HG03520 (cell line): ENCODE measurements around the gene CERS6.
"Not testable (repeated sequence)": the region's sequence is repeated elsewhere in the genome, so short reads cannot be mapped to it uniquely, and the experiment has no call there.

Source experiments
- ATAC-seq: cut with Tn5 transposase; IDR thresholded peaks from one replicate; pipeline ENCODE4 v1.9.1; 2021; ENCODE audit warnings: mild to moderate bottlenecking, moderate library complexity; ENCODE audit not compliant: unreplicated experiment

CERS6 gene

DNA sequence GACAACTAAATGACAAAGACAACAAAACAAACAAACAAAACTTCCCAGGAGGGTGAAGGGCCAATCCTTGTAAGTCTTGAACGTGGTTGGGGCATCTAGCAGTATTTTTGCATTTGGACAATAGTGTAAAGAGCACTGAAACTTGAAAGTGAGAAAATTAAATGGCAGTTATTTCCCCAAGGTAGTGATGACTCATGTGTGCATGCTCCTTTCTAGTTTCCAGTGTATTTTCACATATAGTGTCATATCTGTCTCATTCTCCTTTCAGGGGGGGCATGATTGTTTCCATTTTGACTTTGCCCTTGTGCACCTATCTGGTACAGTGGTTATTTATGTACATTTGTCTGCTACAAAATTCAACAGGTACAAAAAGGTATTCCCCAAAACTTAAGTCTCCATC lies 39.5 kb downstream of the CERS6 start:
- peak; percentile 83 for ATAC-seq

DNA sequence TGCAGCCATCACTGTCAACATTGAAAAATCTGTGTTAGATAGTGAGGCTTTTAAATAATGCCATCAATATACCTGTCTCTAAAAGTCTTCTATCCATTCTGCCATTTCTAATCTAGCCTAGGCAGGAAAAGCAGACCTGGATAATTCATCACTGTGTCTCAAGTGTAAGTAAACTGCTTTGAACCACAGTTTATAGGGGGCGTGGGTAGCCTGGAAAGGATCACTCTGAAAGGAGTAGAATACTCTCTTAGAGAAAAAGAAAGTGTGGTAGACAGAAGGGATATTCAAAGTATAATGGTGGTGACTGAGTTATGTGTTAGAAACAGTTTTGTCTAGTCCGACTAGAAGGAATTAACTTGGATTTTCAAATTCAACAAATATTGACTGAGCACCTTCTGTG lies 40.8 kb downstream of the CERS6 start:
- ATAC-seq, result no peak

DNA sequence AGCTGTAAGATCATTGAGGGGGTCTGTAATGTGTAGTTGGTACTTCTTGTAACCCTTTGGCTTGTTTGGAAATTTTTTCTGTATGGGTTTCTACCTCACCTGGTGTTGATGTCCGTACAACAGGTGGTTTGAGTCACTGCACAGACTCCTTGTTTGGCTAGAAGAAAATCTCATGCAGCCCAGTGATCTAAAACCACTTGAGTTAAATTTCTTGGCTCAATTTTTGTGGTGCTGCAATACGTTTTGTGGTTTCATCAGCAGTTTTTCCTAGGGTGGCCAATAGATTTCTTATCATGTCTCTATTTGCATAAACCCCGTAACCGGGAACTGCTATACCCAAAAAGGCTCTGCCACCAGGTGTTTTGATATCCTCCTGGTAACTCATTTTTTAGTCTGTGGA lies 43.4 kb downstream of the CERS6 start:
- no peak for ATAC-seq

DNA sequence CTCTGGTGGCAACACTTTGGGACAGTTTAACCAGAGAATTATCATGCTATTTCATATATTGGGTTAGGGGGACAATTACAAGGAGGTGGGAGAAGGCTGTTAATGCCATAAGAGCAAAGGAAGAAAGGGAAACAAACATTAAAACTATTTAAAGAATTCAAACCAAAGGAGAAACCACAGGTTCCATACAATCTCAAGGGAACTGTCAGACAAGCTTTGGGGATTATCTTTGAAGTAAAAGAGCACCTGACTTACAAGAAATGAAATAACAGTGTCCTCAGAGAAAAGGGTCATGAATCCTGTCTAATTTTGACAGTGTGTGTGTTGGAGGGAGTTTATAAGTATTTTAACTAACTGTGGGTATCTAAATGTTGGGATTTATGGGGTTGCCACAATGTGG lies 44.4 kb downstream of the CERS6 start:
- ATAC-seq, result no peak

DNA sequence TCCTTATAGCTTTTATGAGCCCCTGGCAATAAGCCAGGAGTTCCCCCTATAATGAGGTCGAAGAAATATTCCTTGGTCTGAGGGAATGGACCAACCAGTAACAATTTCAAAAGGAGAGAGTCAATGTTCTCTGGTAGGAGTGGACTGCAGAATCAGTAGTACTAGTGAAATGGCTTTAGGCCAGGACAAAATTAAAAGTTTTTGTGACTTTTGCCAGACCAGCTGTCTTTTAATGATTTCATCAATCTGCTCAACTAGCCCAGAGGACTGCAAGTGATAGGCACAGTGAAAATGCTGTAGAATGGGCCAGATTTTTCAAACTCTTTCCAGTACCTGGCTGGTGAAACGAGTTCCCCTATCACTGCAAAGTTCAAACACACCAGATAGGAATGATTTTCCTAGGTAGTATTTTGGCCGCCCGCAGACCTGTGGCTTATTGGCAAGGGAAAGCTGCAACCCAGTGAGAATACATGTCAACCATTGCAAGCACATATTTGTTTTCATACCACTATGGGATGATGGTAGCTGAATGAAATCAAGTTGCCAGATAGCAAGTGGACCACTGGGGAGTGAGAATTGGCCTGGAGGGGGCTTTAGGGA lies 45.5 kb downstream of the CERS6 start:
- ATAC-seq, result no peak

DNA sequence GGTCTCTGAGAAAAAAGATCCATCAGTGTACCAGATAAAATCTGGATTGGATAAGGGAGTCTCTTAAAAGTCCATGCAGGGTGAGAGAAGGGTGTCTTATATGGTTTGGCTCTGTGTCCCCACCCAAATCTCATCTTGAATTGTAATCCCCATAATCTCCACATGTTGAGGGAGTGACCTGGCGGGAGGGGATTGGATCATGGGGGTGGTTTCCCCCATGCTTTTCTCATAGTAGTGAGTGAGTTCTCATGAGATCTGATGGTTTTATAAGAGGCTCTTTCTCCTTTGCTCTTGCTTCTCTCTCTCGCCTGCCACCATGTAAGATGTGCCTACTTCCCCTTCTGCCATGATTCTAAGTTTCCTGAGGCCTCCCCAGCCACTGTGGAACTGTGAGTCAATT lies 46.8 kb downstream of the CERS6 start:
- not testable (repeated sequence) for ATAC-seq

DNA sequence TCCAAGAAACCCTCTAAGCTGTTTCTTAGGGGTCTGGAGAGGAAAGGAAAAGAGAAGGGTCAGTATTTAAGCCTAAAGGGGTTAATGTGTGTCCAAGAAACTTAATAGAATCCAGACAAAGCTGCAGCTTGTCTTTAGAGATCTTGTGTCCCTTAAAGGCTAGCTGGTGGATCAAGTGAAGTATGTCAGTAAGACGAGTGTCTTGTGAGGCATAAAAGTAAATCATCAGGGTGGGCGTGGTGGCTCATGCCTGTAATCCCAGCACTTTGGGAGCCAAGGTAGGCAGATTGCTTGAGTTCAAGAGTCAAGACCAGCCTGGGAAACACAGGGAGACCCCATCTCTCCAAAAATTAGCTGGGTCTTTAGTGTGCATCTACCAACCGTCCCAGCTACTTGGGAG lies 47.8 kb downstream of the CERS6 start:
- no peak for ATAC-seq

DNA sequence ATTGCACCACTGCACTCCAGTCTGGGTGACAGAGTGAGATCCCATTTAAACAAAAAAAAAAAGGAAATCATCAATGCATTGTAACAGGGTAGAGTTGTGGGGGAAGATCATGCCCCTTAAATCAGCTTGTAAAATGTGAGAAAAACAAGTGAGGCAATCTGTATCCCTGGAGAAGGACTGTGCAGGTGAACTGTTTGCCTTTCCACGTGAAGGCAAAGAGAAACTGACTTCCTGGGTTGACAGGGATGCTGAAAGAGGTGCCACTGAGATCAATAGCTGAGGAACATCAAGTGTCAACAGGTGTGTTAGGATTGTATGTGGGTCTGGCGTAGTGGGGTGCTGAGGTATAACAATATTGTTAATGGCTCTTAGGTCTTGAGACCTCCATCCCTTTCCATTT lies 48.3 kb downstream of the CERS6 start:
- no peak for ATAC-seq

DNA sequence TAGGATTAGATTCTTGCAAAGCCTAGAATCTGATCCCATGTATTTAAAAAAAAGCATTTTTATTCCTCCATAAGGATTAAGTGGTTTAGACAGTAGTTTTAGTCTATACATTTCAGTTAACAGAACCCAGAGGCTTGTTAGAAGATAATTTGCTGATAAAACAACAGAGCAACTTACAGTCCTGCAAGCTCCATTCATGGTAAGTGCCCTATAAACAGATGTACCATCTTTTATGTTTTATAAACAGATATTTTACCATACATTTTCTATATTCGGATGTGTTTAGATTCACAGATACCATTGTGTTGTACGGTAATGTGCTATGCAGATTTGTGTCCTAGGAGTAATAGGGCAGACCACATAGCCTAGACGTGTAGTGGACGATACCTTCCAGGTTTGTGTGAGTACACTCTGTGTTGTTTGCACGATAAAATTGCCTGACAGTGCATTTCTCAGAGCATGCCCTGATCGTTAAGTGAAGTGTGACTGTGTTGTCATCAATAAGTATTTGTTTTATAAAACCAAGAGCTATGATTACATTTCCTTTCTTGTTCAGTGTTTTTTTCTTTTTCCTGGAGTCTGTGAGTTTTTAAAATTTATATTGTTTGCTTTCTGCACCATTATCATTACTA lies 54.2 kb downstream of the CERS6 start:
- no peak for ATAC-seq

DNA sequence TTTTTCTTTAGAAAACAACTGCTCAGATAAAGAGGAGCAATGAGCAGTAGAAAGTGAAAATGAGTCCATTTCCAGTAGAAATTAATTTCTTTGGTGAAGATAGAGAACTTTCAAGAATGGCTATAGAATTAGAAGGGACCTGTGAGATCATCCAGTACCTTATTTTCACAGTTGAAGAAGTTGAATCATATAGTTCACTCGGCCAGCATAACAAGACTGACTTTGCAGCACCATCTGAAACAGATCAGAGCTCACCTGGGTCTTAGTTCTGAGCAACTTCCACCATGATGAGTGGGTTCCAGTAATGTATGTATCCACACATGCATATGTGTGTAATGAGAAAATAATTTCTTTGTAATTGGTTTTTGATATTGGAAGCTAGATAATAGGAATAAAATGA lies 58.6 kb downstream of the CERS6 start:
- ATAC-seq, result no peak

DNA sequence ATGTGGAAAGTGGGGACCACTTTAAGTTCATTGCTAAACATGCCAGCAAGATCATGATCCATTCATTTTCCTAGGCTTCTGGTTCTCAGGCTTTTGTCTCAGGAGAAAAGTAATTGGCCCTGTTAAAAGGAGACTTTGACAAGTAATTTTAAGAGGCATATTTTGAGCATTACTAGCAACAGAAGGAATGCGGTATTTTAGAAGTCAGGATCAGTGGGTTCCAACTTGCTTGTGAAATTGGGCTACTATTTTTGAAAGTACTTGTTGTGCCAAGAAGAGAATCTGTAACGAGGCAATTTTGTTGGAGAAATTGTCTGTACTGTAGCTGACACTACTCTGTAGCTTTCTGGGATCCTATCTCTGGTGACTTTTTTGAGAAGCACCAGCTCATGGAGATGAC lies 59.4 kb downstream of the CERS6 start:
- no peak for ATAC-seq

DNA sequence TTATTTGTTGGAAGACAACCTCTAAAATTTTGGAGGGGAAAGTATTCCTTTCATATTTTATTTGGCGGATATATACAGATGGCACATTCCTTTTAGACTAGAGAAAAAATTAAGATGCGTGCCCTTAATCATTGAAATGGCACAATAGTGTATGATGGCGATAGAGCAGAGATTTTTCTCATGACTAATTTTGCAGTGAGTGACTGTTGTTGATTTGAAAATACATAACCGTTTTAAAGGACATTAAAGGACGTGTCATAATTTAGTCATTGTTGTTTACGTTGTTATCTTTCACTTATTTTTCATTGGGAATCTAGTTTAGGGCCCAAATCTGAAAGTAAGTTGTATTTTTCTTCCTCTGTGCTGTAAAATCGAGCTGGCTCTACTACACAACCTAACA lies 61.7 kb downstream of the CERS6 start:
- ATAC-seq, result no peak

DNA sequence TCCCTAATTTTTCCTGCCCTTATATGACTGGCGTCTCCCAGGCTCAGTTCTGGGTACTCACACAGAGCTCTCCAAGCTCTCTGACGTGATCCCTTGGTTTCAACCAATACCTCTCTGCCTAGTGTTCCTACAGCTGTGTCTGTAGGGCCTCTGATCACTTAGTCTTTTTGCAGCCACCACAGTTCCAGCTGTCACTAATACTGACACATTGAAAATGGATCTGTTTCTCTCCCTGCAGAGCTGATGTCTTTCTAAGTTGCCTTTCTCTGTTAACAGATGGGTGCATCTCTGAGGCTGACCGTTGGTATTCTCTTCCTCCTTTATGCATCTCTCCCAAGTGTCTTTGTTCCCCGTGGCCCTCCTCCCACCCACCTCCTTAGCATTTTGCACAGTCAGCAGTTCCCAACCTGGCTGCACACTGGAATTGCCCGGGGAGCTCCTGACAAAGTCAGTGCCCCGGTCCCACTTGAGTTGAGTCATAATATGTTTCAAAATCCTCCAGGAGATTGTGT lies 62.5 kb downstream of the CERS6 start:
- peak; percentile 46 for ATAC-seq

DNA sequence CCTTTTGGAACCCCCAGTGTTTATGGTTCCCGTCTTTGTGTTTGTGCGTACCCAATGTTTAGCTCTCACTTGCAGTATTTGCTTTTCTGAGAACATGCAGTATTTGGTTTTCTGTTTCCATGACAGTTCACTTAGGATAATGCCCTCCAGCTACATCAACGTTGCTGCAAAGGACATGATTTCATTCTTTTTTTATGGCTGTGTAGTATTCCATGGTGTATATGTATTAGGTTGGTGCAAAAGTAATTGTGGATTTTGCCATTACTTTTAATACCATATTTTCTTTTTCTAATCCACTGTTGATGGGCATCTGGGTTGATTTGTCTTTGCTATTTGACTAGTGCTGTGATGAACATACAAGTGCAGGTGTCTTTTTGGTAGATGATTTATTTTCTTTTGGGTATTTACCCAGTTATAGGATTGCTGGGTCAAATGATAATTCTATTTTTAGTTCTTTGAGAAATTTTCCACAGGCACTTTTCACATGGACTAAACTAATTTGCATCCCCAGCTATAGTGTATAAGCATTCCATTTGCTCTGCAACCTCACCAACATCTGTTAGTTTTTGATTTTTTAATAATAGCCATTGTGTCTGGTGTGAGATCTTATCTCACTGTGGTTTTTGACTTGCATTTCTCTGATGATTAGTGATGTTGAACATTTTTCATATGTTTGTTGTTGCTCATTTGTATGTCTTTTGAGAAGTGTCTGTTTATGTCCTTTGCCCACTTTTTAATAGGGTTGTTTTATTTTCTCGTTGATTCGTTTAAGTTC lies 63.6 kb downstream of the CERS6 start:
- no peak for ATAC-seq

DNA sequence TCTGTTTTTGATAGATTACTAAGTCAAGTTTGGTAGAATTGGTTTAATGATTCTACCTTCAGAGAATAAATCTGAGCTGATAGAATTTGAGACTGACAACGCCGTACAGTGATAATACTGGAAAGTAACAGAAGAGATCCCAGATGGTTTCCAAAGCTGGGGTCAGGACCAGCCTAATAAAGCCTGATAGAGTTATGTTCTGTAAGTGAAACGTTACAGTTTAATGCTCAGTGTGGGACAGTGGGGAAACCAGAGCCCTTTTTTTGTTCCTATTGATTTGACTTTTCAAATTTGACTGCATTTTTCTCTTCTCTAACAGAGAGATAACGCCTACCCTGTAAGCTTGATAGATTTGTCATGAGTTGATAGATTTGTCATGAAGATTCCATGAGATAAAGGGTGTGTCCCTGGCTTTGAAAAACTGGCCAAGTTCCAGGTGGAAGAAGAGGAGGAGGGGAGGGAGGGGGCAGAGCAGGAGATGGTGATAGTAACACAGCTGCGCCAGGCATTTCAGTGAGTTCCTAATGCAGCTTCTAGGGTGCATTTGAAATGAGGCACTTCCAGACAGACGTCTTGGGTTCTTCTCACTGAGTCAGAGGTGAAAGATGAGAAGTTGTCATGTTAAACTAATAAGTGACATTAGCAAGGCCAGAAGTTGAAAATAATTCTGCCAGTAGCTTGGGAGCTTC lies 65.1 kb downstream of the CERS6 start:
- no peak for ATAC-seq

DNA sequence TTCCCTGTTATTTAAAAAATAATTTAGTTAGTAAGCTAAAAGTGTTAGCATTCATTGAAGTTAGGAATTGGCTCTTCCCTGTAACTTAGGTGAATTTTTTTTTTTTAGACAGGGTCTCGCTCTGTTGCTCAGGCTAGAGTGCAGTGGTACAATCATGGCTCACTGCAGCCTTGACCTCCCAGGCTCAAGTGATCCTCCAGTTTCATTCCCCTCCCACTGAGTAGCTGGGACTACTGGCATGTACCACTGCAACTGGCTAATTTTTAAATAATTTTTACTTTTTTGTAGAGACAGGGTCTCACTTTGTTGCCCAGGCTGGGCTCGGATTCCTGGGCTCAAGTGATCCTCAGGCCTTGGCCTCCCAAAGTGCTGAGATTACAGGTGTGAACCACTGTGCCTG lies 66.4 kb downstream of the CERS6 start:
- no peak for ATAC-seq

DNA sequence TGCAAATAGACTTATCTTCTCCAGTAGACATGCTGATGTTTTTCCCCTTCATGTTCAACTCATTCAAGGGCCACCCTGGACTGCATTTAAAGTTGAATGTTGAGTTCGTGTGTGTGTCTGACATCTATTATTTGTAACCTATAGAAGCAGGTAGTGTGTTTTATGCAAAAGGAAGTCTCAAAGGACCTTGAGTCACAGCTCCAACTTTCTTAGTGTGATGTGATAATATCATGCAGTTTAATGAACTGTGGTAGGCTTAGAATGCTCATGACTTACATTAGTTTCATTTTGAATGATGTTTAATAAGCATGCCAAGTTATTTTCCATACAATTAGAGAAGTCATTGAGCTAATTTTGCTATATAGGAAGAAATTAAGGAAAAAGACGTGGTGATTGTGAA lies 67.9 kb downstream of the CERS6 start:
- ATAC-seq, result no peak

DNA sequence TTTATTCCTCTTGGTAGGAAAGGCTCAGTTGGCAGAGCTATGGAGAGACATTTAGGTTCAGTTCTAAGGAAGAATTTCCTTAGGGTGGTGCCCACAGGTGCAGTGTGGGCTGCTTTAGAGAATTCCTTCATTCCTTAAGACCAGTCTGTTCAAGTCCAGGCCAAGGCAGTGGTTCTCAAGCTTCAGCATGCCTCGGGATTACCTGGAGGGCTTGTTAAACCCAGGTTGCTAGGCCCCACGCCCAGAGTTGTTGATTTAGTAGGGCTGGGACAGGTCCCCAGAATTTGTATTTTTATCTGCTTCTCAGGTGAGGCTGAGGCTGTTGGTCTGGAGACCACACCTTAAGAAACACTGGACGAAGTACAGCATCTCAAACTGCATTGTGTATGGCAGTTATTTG lies 68.9 kb downstream of the CERS6 start:
- no peak for ATAC-seq

DNA sequence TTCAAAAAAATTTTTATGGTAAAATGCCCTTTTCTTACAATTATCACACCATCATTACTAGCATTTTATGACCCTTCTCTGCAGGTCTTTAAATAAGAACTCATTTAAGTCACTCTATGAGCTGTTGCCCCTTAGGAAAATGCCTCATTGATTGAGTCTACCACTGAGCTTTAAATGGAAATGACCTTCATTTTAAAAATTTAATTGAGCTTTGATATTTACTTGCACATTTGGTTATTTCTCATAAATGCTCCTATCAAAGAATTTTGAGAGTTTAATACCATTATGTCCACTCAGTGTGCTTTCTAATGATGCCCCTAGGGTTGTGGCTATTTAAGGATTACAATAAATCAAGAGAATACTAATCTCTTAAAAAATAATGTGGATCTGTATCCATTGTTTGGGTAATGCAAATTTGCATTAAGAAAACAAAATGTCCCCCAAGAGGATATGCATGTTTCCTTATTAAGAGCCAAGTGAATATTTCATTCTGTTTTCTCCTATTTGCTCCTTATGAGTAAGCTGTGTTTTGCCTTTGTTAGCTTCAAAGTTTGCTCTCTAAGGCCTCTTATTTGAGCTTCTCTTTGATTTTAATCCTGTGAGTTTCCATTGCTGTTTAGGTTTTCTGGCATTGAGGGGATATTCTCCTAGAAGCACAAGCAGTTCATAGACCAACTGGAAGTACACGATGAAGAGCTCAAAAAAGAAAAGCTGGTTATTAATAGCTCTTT lies 69.8 kb downstream of the CERS6 start:
- no peak for ATAC-seq

DNA sequence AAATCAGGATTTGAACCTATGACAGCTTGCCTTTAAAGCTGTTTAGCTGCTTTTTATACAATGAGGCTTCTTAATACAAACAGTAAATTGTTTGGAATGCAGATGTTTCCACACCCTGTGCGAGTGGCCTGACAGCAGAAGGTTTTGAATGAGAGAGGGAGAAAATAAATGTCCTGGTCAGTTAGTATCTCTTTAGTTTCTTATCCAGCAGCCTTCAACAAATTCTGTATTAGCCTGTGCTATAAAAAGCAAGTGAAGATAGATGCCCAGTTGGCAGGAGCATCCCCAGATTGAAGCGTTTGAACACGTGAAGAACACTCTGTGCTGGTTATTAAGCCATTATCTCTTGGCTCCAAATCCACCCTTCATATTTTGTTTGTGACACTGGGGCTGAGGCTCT lies 70.6 kb downstream of the CERS6 start:
- no peak for ATAC-seq

DNA sequence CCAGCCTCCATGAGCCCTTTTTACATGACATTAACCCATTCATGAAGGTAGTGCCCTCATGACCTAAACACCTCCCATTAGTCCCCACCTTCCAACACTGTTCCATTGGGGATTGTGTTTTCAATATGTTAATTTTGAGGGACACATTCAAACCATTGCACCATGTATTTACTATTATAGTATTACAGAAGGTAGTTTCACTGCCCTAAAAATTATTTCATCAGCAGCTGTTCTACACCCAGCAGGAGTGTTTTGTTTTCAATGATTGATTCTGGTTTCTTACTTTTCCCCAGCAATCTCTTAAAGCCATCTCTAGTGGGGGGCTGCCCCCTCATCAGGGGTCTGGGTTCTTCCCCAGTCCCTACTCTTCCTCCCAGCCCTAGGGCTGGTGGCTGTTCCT lies 71.9 kb downstream of the CERS6 start:
- no peak for ATAC-seq
